HFF-Myc (cell line): ENCODE data around the gene MAML1.

Experiments used
- DNase-seq: peaks from one replicate; pipeline ENCODE4 v3.0.0-alpha.2; 2011; ENCODE audit warnings: low read depth; ENCODE audit errors: extremely low read depth
- H3K4me3 ChIP-seq: replicated peaks from 2 replicates; pipeline ENCODE4 v1.5.1; 2011; ENCODE audit warnings: low read depth, mild to moderate bottlenecking, control low read depth, low read length
- TF ChIP-seq, protein P1 (sequence below): IDR thresholded peaks from 2 replicates; pipeline ENCODE4 v1.5.1; 2012; ENCODE audit warnings: mild to moderate bottlenecking, low read depth, low read length, control low read depth; ENCODE audit errors: missing control alignments

The MAML1 gene

DNA sequence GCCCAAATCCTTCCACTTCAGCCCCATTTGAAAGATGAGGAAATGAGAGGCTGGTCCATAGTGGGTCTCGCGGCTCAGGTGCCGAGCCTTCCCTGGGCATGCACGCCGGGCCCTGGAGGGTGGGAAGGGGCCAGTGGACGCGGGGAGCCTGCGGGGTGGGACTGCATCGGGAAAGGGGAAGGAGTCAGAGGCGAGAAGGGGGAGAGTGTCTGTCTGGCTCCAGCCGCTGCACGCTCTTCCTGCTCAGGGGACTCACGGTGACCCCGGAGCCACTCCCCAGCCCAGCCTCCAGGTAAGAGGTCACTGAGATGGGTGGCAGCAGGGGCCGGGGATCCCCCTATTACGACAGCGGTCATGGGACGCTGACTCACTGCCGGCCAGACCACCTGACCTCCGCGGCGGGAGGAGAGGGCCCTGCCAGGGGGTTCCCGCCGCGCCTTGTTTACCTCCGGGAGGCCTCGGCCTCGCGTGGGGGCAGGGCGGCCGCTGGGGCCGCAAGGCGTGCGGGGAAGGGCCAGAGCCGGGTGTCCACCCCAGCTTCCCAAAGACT lies 86.2 kb downstream of the MAML1 start:
- H3K4me3 ChIP-seq: 0 out of 2 replicates have a peak overlapping the region, but pooled peaks have one; percentile 3
- TF ChIP-seq, protein P1, sequence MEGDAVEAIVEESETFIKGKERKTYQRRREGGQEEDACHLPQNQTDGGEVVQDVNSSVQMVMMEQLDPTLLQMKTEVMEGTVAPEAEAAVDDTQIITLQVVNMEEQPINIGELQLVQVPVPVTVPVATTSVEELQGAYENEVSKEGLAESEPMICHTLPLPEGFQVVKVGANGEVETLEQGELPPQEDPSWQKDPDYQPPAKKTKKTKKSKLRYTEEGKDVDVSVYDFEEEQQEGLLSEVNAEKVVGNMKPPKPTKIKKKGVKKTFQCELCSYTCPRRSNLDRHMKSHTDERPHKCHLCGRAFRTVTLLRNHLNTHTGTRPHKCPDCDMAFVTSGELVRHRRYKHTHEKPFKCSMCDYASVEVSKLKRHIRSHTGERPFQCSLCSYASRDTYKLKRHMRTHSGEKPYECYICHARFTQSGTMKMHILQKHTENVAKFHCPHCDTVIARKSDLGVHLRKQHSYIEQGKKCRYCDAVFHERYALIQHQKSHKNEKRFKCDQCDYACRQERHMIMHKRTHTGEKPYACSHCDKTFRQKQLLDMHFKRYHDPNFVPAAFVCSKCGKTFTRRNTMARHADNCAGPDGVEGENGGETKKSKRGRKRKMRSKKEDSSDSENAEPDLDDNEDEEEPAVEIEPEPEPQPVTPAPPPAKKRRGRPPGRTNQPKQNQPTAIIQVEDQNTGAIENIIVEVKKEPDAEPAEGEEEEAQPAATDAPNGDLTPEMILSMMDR: no peak
- DNase-seq: no peak

DNA sequence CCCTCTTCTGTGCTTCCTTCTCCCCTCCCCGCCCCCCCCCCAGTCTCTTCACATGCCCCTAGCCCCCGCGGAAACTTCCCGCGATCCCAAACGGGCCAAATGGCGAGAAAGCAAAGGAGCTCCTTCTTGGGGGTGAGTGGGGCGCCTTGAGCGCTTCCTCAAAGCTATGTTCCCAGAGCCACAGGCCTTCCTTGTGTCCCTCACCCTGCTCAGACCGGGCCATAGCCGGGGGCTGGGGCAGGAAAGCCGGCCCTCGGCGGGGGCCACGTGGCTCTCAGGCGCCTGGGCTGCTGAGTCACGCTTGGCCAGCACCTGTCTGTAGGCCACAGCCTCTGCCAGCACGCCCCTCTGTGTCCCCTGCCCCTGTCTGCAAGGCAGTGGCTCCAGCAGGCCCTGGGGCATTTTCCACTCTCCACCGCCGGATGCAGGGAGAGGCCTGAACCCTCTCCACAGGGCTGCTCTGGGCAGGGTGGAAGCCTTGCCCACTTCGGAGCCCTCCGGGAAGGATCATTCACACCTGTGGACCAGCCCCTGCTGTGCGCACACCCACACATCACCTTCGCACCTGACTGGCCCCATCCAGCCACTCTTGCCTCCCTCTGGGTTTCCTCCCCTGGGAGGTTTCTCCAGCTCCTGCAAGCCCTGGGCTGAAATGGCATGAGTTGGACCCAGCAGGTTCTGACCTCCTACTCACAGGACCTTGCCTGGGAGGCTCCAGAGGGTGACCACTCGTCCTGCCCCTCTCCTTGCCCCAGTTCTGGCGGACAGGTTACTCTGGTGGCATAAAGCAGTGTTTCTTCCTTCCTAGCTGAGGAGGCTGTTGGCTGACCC lies 86.9 kb downstream of the MAML1 start:
- TF ChIP-seq, protein P1: no peak
- H3K4me3 ChIP-seq: 0 out of 2 replicates have a peak overlapping the region, but pooled peaks have one; percentile 3
- DNase-seq: no peak

- no peak for DNase-seq
- TF ChIP-seq, protein P1: no peak
- H3K4me3 ChIP-seq: peak overlapping the region; percentile 93
Observed at GRCh38 chr5:179820127-179820482, 87.5 kb downstream of the MAML1 start.

GRCh38 chr5:179820483-179821297 lies 88.1 kb downstream of the MAML1 start, which contains the start of gene SQSTM1:
TSS of gene SQSTM1 (plus strand) at chr5:179820905. CDS start at chr5:179820937, 32 bp downstream.
- TF ChIP-seq, protein P1: no peak
- H3K4me3 ChIP-seq: peak within 1 kb of the TSS; percentile 93
- no peak for DNase-seq

GRCh38 chr5:179821298-179822058 lies 88.9 kb downstream of the MAML1 start:
- peak; percentile 74 for DNase-seq
- peak overlapping the region; percentile 93 for H3K4me3 ChIP-seq
- TF ChIP-seq, protein P1: no peak

DNA sequence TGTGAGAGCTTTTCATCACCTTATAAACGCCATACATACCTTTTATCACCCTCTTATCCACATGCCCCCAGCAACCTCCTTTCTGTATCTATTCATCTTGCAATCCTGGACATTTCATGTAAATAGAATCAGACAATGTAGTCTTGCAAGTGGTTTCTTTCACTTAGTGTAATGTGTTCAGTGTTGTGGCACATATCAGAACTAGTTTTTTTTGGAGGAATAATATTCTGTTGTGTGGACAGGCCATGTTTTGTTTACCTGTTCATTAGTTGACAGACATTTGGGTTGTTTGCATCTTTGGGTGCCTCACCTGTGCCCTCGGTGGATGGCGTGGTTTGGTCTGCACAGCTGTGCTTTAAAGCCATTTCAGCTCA lies 89.4 kb downstream of the MAML1 start:
- TF ChIP-seq, protein P1: no peak
- DNase-seq: no peak
- peak overlapping the region; percentile 93 for H3K4me3 ChIP-seq
